Calu3 (cell line): ENCODE data around the gene MAN1C1. TPM values are rescaled to one million over a fixed set of nuclear protein-coding genes. Genes with fewer than 3 reads are reported as not detected.

Source experiments
- BruUV-seq: library from RNA; stranded (reverse); fragments of 400-500 nt; replicated peaks from 2 replicates; lab custom pipeline; 2021; lab: Mats Ljungman, UMichigan
- CTCF ChIA-PET: fragments of 300-600 bp; sonication (Branson Sonifier 250); formaldehyde crosslinking; loops from one replicate; lab custom pipeline; 2022; ENCODE audit warnings: antibody characterized with exemption; lab: Charles Lee
- DNase-seq: peaks from one replicate; pipeline ENCODE4 v3.0.0; 2022
- H3K27ac Mint-ChIP-seq: one replicate; pipeline ENCODE4 v1.8.0; 2022; ENCODE audit warnings: mixed read lengths; ENCODE audit not compliant: unreplicated experiment
- H3K27me3 Mint-ChIP-seq: one replicate; pipeline ENCODE4 v1.8.0; 2022; ENCODE audit warnings: mixed read lengths; ENCODE audit not compliant: unreplicated experiment
- H3K36me3 Mint-ChIP-seq: one replicate; pipeline ENCODE4 v1.8.0; 2022; ENCODE audit warnings: mild to moderate bottlenecking, moderate library complexity, mixed read lengths; ENCODE audit not compliant: insufficient read depth, unreplicated experiment
- H3K4me1 Mint-ChIP-seq: one replicate; pipeline ENCODE4 v1.8.0; 2022; ENCODE audit warnings: mild to moderate bottlenecking, low read depth, mixed read lengths; ENCODE audit not compliant: unreplicated experiment
- H3K4me3 Mint-ChIP-seq: one replicate; pipeline ENCODE4 v1.8.0; 2022; ENCODE audit warnings: mild to moderate bottlenecking, low read depth, moderate library complexity, mixed read lengths; ENCODE audit not compliant: unreplicated experiment
- H3K9me3 Mint-ChIP-seq: one replicate; pipeline ENCODE4 v1.8.0; 2022; ENCODE audit warnings: low read depth, mixed read lengths; ENCODE audit not compliant: unreplicated experiment
- intact Hi-C: fragments of 100-400 bp; cut with micrococcal nuclease; formaldehyde crosslinking; loops from one replicate; pipeline ENCODE4 v1.10.0; 2022; ENCODE audit not compliant: unreplicated experiment
- total RNA-seq: library from RNA; stranded (reverse); gene quantifications from 2 replicates; pipeline ENCODE4 v1.2.3, GENCODE V29; 2022
- TF ChIP-seq, protein P1 (sequence below): fragments of 200-600 bp; IDR thresholded peaks from one replicate; pipeline ENCODE4 v1.8.0; 2022; ENCODE audit warnings: antibody characterized with exemption; ENCODE audit not compliant: unreplicated experiment

The MAN1C1 gene
- total RNA-seq, 1 experiment from 2014 or later: 0.14 TPM

DNA sequence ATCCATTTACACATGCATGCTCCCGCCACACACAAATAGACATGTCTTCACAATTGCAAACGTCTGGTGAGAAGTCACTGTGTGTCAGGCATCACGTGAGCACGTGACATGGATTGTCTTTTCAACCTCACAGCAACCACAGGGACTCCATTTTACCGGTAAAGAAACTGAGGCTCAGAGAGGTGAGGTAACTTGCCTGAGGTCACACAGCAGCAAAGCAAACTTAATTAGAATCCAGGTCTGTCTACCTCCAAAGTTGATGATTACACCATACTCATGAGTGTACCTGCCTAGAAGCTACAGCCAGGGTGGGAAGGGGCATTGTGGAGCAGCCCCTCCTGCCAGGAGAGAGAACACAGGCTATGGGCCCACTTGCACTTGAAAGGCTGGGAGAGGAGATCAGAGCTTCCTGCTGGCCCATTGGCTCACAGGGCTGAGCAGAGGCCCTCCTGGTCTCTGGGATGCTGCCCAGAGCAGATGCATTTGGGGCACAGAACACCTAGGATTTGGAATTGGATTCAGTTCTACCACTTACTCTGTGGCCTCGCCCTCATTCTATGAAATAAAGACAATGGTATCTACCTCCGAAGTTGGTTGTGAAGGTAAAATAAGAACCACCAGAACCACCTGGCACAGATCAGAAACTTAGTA is 139.0 kb downstream of the MAN1C1 start:
- TF ChIP-seq, protein P1, sequence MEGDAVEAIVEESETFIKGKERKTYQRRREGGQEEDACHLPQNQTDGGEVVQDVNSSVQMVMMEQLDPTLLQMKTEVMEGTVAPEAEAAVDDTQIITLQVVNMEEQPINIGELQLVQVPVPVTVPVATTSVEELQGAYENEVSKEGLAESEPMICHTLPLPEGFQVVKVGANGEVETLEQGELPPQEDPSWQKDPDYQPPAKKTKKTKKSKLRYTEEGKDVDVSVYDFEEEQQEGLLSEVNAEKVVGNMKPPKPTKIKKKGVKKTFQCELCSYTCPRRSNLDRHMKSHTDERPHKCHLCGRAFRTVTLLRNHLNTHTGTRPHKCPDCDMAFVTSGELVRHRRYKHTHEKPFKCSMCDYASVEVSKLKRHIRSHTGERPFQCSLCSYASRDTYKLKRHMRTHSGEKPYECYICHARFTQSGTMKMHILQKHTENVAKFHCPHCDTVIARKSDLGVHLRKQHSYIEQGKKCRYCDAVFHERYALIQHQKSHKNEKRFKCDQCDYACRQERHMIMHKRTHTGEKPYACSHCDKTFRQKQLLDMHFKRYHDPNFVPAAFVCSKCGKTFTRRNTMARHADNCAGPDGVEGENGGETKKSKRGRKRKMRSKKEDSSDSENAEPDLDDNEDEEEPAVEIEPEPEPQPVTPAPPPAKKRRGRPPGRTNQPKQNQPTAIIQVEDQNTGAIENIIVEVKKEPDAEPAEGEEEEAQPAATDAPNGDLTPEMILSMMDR: no peak
- Mint-ChIP-seq H3K9me3 (no peaks in the 10 kb centered on the region), H3K27me3 (peaks cover 99% of the 10 kb centered on the region), H3K4me1 (no peaks in the 10 kb centered on the region), H3K27ac (no peak overlapping the region), H3K36me3 (no peaks in the 10 kb centered on the region), H3K4me3 (no peak overlapping the region)
- intact Hi-C loops: no loop called here
- CTCF ChIA-PET: no interaction called here
- no TSS peak for BruUV-seq
- no peak for DNase-seq

GRCh38 chr1:25756215-25756614 is 139.6 kb downstream of the MAN1C1 start:
- Mint-ChIP-seq H3K27me3 (peaks cover 96% of the 10 kb centered on the region), H3K4me1 (no peaks in the 10 kb centered on the region), H3K9me3 (no peaks in the 10 kb centered on the region), H3K4me3 (no peak overlapping the region), H3K36me3 (no peaks in the 10 kb centered on the region), H3K27ac (no peak overlapping the region)
- no peak for DNase-seq
- CTCF ChIA-PET: no interaction called here
- BruUV-seq: no TSS peak
- TF ChIP-seq, protein P1: no peak
- intact Hi-C loops: no loop called here

DNA sequence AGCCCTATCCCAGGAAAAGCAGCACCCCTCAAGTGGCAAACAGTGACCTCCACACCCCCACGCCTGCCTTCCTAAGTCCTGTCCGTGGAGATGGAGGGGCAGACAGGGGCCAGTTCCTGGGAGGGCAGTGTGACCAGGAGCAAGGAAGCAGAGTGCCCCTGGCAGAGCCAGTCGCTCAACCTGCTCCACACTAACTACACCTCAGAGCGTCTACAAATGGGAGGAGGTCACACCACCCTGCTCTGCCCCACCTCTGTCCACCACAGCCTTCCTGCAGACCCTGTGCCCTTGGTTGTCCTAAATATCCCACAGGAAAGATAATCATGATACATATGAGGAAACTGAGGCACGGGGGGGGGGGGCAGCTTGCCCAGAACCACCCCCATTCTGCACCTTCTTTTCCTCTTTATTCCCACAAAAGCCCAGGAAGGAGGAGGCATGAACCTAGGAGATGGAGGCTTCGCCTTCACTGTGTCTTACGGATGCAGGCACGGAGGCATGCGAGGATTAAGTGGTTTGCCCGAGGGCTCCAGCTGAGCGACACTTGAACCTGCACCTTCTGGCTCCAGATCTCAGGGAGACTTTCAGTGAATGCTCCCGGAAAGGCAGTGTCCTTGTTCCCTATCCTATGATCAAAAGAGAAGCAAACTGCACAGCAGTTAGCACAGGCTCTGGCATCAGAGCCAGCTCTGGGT is 140.7 kb downstream of the MAN1C1 start:
- intact Hi-C loops: no loop called here
- H3K4me3 Mint-ChIP-seq: no peak overlapping the region
- H3K36me3 Mint-ChIP-seq: no peaks in the 10 kb centered on the region
- H3K9me3 Mint-ChIP-seq: no peaks in the 10 kb centered on the region
- no peak overlapping the region for H3K27ac Mint-ChIP-seq
- no peaks in the 10 kb centered on the region for H3K4me1 Mint-ChIP-seq
- CTCF ChIA-PET: no interaction called here
- no peak for DNase-seq
- H3K27me3 Mint-ChIP-seq: peaks cover 85% of the 10 kb centered on the region
- TF ChIP-seq, protein P1: no peak
- BruUV-seq: no TSS peak

- CTCF ChIA-PET: no interaction called here
- Mint-ChIP-seq H3K27ac (no peak overlapping the region), H3K36me3 (no peaks in the 10 kb centered on the region), H3K4me1 (no peaks in the 10 kb centered on the region), H3K4me3 (no peak overlapping the region), H3K27me3 (peaks cover 80% of the 10 kb centered on the region), H3K9me3 (no peaks in the 10 kb centered on the region)
- DNase-seq: no peak
- no TSS peak for BruUV-seq
- TF ChIP-seq, protein P1: no peak
- intact Hi-C loops: loop anchor here (2.0 kb wide), 1 partner anchor 37 kb away; no protein-coding TSS in a partner anchor
Measured at GRCh38 chr1:25757846-25758185, 141.2 kb downstream of the MAN1C1 start.
